Measurements from ENCODE around the gene PLCH2. TPM values are rescaled to one million over a fixed set of nuclear protein-coding genes. Genes with fewer than 3 reads are reported as not detected.
"Not testable (repeated sequence)": the region's sequence is repeated elsewhere in the genome, so short reads cannot be mapped to it uniquely, and the experiment has no call there.

PLCH2 gene
- under 1 TPM; 0.80 to 0.84 TPM for total RNA-seq

GRCh38 chr1:2476061-2476999, at the start of gene PLCH2:
Gene PLCH2, plus strand, starts transcription at chr1:2476289. Its CDS starts 300 bp downstream, at chr1:2476589.
- ChIA-PET POLR2A (no interaction called here), CTCF (no interaction called here)

- CTCF ChIA-PET = no interaction called here
- POLR2A ChIA-PET = no interaction called here
Observed at GRCh38 chr1:2426540-2426939, 49.5 kb upstream of the PLCH2 start.

GRCh38 chr1:2427051-2427450, 49.0 kb upstream of the PLCH2 start:
- ChIA-PET POLR2A (no interaction called here), CTCF (no interaction called here)

- CTCF ChIA-PET = no interaction called here
- POLR2A ChIA-PET = no interaction called here
Observed at GRCh38 chr1:2427976-2428375, 48.1 kb upstream of the PLCH2 start.

- POLR2A ChIA-PET = no interaction called here
- CTCF ChIA-PET = no interaction called here
Observed at GRCh38 chr1:2428490-2428889, 47.6 kb upstream of the PLCH2 start.

- CTCF ChIA-PET = interaction anchor here (0.5 to 1.4 kb wide), 4 partner anchors 10 to 280 kb away, joined by 3 to 5 read pairs (median 3); no protein-coding TSS in a partner anchor
- POLR2A ChIA-PET = no interaction called here
Observed at GRCh38 chr1:2429780-2430591, 46.1 kb upstream of the PLCH2 start.

GRCh38 chr1:2430592-2430973, 45.5 kb upstream of the PLCH2 start:
- ChIA-PET CTCF (interaction anchor here (0.5 to 1.4 kb wide), 3 partner anchors 12 to 280 kb away, joined by 3 to 5 read pairs (median 3); no protein-coding TSS in a partner anchor), POLR2A (interaction anchor here (1.1 kb wide), 1 partner anchor 10 kb away, joined by 3 read pairs; no protein-coding TSS in a partner anchor)

GRCh38 chr1:2431103-2431502, 45.0 kb upstream of the PLCH2 start:
- ChIA-PET POLR2A (interaction anchor here (1.1 kb wide), 1 partner anchor 11 kb away, joined by 3 read pairs; no protein-coding TSS in a partner anchor), CTCF (no interaction called here)

- ChIA-PET POLR2A (interaction anchor here (1.1 kb wide), 1 partner anchor 11 kb away, joined by 3 read pairs; no protein-coding TSS in a partner anchor), CTCF (no interaction called here)
Observed at GRCh38 chr1:2431518-2431917, 44.6 kb upstream of the PLCH2 start.

GRCh38 chr1:2432441-2432844, 43.6 kb upstream of the PLCH2 start:
- POLR2A ChIA-PET = no interaction called here
- CTCF ChIA-PET = no interaction called here

GRCh38 chr1:2433196-2433595, 42.9 kb upstream of the PLCH2 start:
- CTCF ChIA-PET = no interaction called here
- POLR2A ChIA-PET = no interaction called here

- CTCF ChIA-PET = no interaction called here
- POLR2A ChIA-PET = no interaction called here
Observed at GRCh38 chr1:2433936-2434655, 42.0 kb upstream of the PLCH2 start.

- ChIA-PET POLR2A (no interaction called here), CTCF (no interaction called here)
Observed at GRCh38 chr1:2435091-2435490, 41.0 kb upstream of the PLCH2 start.

- CTCF ChIA-PET = no interaction called here
- POLR2A ChIA-PET = no interaction called here
Observed at GRCh38 chr1:2435746-2436355, 40.2 kb upstream of the PLCH2 start.

- ChIA-PET POLR2A (no interaction called here), CTCF (no interaction called here)
Observed at GRCh38 chr1:2436876-2437275, 39.2 kb upstream of the PLCH2 start.

- POLR2A ChIA-PET = no interaction called here
- CTCF ChIA-PET = no interaction called here
Observed at GRCh38 chr1:2437617-2438016, 38.5 kb upstream of the PLCH2 start.

- CTCF ChIA-PET = no interaction called here
- POLR2A ChIA-PET = no interaction called here
Observed at GRCh38 chr1:2438038-2438437, 38.1 kb upstream of the PLCH2 start.

GRCh38 chr1:2438641-2439040, 37.4 kb upstream of the PLCH2 start:
- ChIA-PET POLR2A (no interaction called here), CTCF (no interaction called here)

GRCh38 chr1:2439369-2439768, 36.7 kb upstream of the PLCH2 start:
- CTCF ChIA-PET = interaction anchor here (1.0 kb wide), 1 partner anchor 9 kb away, joined by 3 read pairs; no protein-coding TSS in a partner anchor
- POLR2A ChIA-PET = no interaction called here

- CTCF ChIA-PET, POLR2A ChIA-PET: not testable (repeated sequence)
Observed at GRCh38 chr1:2440346-2440745, 35.7 kb upstream of the PLCH2 start.

Data from activated CD8-positive, alpha-beta memory T cell treated with anti-CD3 and anti-CD28 coated beads for 36 hours (primary cell).